GM10266 (cell line): ENCODE measurements around the gene COX7B2.
A peak's percentile ranks its signal among the peaks of the same experiment; 100 is the strongest.

Experiments used
- DNase-seq: peaks from one replicate; pipeline ENCODE4 v3.0.0; 2012; ENCODE audit errors: extremely low spot score
- TF ChIP-seq, protein P1 (sequence below): IDR thresholded peaks from 2 replicates; pipeline ENCODE4 v1.5.1; 2012; ENCODE audit warnings: mild to moderate bottlenecking, low read depth; ENCODE audit not compliant: control insufficient read depth, insufficient read depth; ENCODE audit errors: missing control alignments

Gene COX7B2

DNA sequence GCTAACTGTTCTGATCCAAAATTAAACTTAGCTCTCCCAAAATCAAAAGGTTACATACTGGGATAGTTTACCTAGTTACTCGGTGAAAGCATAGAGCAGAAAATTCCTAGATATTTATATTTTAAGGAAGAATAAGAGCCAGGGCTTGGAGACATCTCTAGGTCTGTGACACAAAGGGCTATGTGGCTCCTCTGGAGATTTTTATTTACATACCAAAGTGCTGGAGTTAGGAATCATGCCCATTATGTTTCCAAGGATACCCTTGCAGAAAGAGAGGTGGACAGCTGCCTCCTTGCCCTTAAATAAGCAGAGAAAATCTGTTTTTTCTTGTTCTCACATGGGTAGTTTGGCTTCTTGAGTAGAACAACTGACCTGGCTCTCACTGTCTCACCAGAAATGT is 9.0 kb downstream of the COX7B2 start:
- no peak for DNase-seq
- TF ChIP-seq, protein P1, sequence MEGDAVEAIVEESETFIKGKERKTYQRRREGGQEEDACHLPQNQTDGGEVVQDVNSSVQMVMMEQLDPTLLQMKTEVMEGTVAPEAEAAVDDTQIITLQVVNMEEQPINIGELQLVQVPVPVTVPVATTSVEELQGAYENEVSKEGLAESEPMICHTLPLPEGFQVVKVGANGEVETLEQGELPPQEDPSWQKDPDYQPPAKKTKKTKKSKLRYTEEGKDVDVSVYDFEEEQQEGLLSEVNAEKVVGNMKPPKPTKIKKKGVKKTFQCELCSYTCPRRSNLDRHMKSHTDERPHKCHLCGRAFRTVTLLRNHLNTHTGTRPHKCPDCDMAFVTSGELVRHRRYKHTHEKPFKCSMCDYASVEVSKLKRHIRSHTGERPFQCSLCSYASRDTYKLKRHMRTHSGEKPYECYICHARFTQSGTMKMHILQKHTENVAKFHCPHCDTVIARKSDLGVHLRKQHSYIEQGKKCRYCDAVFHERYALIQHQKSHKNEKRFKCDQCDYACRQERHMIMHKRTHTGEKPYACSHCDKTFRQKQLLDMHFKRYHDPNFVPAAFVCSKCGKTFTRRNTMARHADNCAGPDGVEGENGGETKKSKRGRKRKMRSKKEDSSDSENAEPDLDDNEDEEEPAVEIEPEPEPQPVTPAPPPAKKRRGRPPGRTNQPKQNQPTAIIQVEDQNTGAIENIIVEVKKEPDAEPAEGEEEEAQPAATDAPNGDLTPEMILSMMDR = no peak

DNA sequence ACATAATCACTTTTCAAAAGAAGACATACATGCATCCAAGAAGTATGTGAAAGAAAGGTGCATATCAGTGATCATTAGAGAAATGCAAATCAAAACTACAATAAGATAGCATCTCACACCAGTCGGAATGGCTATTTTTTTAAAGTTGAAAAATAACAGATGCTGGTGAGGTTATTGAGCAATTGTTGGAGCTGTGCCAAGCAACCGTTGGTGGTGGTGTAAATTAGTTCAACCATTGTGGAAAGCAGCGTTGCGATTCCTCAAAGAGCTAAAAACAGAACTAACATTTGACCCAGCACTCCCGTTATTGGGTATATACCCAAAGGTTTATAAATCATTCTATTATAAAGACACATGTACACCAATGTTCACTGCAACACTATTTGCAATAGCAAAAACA is 14.2 kb downstream of the COX7B2 start:
- DNase-seq = no peak

DNA sequence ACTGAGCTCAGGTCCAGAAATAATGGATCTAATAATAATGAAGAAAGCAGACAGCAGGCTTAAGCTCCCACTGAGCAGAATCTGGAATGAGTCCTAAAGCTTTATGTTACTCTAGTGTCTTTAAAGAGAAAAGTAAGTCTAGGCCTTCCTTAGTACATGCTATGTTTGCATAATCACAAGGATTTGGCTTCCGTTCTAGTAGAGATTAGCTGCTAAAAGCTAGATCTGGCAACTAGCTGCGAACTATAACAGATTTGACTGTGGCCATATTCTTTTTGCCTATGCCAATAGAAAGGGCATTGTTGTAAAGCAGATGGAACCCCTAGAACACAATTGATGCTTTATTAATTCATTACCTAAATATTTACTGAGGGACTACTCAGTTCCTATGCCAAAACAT is 19.0 kb downstream of the COX7B2 start:
- TF ChIP-seq, protein P1 = no peak
- no peak for DNase-seq

More for the DNA sequence above, 14.2 kb downstream of the COX7B2 start:
- TF ChIP-seq, protein P1 = no peak

DNA sequence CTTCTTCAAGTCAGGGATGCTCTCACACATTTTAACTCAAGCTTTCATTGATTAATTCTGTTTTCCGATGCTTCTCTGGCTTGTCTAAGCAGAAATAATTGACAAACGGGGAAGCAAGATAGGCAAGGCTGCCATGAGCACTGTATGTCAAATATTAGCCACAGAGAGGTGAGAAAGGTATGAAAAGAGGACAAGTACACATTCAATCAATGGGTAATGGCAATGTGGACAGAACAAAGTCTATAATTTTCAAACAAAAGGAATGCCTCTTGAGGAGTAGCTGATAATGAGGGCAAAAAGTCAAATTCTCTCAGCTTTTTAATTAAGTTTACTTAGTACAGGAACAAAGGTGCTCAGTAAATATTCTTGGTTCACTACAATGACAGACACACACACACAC is 19.6 kb downstream of the COX7B2 start:
- DNase-seq = no peak
- TF ChIP-seq, protein P1 = no peak

DNA sequence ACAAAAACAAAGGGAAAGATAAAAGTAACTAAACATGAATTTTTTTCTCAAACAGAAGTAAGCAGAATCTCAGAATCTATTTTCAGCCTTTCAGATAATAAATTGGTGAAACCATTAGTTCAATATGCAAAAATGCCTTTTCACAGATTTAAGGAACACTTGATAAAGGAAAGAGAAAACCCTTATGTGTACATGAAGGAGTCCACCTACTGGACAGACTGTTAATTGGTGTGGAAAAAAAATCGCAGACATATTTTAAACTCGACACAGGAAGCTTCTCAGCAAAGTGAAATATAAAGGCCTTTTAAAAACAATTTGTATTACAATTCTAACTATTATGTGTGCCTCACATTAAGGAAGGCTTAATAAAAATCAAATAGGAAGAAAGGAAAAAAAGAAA is 22.3 kb downstream of the COX7B2 start:
- DNase-seq = peak; percentile 10

DNA sequence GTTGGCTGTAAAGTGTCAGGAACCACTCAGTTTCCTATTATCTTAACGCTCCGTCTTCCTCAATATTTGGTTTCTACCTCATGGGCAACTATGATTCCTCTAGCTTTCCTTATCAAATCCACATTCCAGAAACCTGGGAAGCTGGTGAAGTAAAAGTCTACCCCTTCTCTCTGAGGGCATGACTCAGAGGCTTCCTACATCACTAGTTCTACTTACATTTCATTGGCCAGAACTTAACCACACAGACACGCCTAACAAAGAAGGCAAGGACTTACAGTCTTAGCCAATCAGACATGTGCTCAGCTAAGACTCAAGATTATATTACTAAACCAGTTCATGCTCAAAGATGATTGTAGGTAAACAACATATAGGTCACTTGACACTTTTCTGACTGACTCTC is 30.4 kb downstream of the COX7B2 start:
- DNase-seq = no peak
- TF ChIP-seq, protein P1 = no peak

More for the DNA sequence above, 22.3 kb downstream of the COX7B2 start:
- TF ChIP-seq, protein P1 = no peak

DNA sequence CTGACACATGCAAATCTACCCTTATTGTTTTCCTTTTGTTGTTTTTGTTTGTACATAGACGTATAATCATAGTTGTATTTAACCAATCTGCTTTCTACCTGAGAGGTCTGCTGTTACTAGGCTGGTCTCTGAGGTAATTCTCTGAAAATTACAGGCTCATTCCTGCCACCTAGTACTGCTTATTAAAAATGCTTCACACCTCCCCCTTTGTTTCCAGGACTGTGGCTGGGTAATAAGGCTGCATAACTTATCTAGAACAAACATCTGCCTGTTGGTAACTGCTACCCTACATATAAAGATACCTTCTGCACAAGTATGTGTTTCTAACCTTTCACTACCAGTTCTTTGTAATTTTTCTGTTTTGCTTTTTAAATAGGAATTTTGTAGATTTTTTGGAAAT is 34.2 kb downstream of the COX7B2 start:
- no peak for DNase-seq
- TF ChIP-seq, protein P1 = no peak
